Measurements from ENCODE around the gene ITPKB.

DNA sequence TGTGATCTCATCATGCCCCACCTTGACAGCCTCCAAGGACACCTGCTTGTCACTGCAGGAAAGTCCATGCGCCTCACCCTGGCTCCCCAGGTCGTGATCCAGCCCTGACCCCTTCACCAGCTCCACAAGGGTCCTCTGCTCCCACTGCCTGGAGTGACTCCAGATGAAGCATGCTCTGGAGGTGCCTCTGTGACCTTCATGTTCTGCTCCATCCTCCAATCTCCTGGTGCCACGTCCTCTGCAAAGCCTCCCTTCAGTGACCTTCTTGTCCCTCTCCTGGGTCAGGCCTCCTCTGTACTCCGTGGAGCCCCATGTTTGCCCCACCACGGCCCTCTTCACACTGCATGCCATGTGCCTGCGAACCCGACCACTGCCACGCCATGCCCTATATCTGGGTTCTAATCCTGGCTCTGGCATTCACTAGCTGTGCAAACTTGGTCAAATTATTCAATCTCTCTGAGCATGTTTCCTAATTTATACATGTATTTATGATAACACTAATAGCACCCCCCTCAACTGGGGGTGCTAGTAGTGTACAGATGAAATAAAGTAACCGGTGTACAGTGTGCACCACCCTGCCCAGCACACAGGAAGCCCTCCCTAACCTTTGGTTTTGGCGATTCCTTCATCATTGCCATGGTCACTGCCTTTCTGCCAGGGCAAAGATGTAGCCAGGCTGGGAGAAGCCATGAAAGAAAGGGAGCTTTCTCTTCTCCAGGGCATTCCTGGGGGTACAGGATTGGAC lies 113.1 kb downstream of the ITPKB start:
- TF ChIP-seq CTCF (IDR thresholded peaks at IDR 0.05) (no peak), POLR2A (IDR thresholded peaks at IDR 0.05) (no peak)

Measured in ovary (tissue), 3 donors.